Measurements from ENCODE around the gene CEMIP.

DNA sequence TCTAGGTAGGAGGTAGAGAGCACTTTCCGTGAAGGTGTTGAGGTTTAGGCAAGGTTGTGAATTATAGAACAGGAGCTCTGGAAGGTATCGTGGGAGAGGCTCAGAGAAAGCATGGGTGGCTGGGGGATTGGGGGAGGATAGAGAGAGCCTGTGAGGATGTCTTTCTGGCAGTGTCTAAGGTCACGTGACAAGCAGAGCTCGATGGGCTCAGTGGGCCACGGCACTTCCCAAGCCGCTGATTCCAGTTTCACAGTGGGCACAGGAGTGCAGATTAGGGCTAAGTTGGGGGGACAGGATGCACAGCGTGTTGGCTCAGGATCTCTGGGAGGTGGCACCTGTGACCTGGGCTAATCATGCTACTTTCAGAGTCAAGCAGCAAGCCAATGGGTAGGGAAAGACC lies 52.0 kb downstream of the CEMIP start:
- TF ChIP-seq, protein P1, sequence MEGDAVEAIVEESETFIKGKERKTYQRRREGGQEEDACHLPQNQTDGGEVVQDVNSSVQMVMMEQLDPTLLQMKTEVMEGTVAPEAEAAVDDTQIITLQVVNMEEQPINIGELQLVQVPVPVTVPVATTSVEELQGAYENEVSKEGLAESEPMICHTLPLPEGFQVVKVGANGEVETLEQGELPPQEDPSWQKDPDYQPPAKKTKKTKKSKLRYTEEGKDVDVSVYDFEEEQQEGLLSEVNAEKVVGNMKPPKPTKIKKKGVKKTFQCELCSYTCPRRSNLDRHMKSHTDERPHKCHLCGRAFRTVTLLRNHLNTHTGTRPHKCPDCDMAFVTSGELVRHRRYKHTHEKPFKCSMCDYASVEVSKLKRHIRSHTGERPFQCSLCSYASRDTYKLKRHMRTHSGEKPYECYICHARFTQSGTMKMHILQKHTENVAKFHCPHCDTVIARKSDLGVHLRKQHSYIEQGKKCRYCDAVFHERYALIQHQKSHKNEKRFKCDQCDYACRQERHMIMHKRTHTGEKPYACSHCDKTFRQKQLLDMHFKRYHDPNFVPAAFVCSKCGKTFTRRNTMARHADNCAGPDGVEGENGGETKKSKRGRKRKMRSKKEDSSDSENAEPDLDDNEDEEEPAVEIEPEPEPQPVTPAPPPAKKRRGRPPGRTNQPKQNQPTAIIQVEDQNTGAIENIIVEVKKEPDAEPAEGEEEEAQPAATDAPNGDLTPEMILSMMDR (IDR thresholded peaks at IDR 0.05), result no peak
- TF ChIP-seq POLR2AphosphoS5 (IDR thresholded peaks at IDR 0.05), result no peak

Data from transverse colon (tissue), 4 donors.